SU-DHL-6 (cell line): ENCODE results near the gene HIPK4.
"Not testable (repeated sequence)": the region's sequence is repeated elsewhere in the genome, so short reads cannot be mapped to it uniquely, and the experiment has no call there.

Experiments used
- H2AFZ ChIP-seq: fragments of 200-600 bp; sonication (generic); 2 replicates; pipeline ENCODE4 v1.6.1; 2014; ENCODE audit warnings: low read depth, mild to moderate bottlenecking, moderate library complexity, mixed read lengths, antibody characterized with exemption, low read length; ENCODE audit not compliant: severe bottlenecking
- H3F3A ChIP-seq: fragments of 200-600 bp; shearing (Covaris generic); 2 replicates; pipeline ENCODE4 v1.6.0; 2016; ENCODE audit warnings: antibody characterized with exemption, mild to moderate bottlenecking; ENCODE audit not compliant: insufficient read depth
- H3K27ac ChIP-seq: fragments of 200-600 bp; sonication (generic); 2 replicates; pipeline ENCODE4 v1.5.1; 2016; ENCODE audit warnings: low read depth, mild to moderate bottlenecking, low read length, moderate library complexity, mixed read lengths
- H3K27me3 ChIP-seq: fragments of 200-600 bp; sonication (generic), shearing (Covaris generic); 2 replicates; pipeline ENCODE4 v1.6.0; 2014; ENCODE audit warnings: mild to moderate bottlenecking, low read length
- H3K36me3 ChIP-seq: fragments of 200-600 bp; sonication (generic); 2 replicates; pipeline ENCODE4 v1.6.1; 2014; ENCODE audit warnings: mild to moderate bottlenecking, low read length, mixed read lengths
- H3K4me2 ChIP-seq: fragments of 300-600, 200-600 bp; shearing (Covaris generic), sonication (generic); 2 replicates; pipeline ENCODE4 v1.6.0; 2014; ENCODE audit warnings: low read length, low read depth, mild to moderate bottlenecking; ENCODE audit not compliant: poor library complexity, severe bottlenecking
- H3K4me3 ChIP-seq: fragments of 200-600 bp; sonication (generic); 2 replicates; pipeline ENCODE4 v1.5.1; 2014; ENCODE audit warnings: antibody characterized with exemption, low read length, mild to moderate bottlenecking, mixed read lengths; ENCODE audit not compliant: insufficient read depth, poor library complexity, severe bottlenecking
- H3K79me2 ChIP-seq: fragments of 200-600 bp; sonication (generic); 2 replicates; pipeline ENCODE4 v1.6.1; 2014; ENCODE audit warnings: mild to moderate bottlenecking, low read length, moderate library complexity; ENCODE audit not compliant: insufficient read depth
- H3K9ac ChIP-seq: fragments of 200-600 bp; sonication (generic); 2 replicates; pipeline ENCODE4 v1.7.0; 2014; ENCODE audit warnings: mild to moderate bottlenecking, low read length
- H3K9me2 ChIP-seq: fragments of 200-600 bp; sonication (generic); replicated peaks from 2 replicates; pipeline ENCODE4 v1.6.1; 2014; ENCODE audit warnings: low read length; ENCODE audit not compliant: insufficient read depth
- H3K9me3 ChIP-seq: fragments of 200-600 bp; sonication (generic); 2 replicates; pipeline ENCODE4 v1.6.1; 2014; ENCODE audit warnings: low read length, mixed read lengths; ENCODE audit not compliant: insufficient read depth
- H4K20me1 ChIP-seq: fragments of 200-600 bp; sonication (generic); 2 replicates; pipeline ENCODE4 v1.6.1; 2014; ENCODE audit warnings: low read depth, mild to moderate bottlenecking, antibody characterized with exemption, low read length, moderate library complexity, mixed read lengths
- EZH2phosphoT487 ChIP-seq: fragments of 200-600 bp; sonication (generic), shearing (Covaris generic); conservative IDR thresholded peaks from 2 replicates; pipeline ENCODE4 v1.6.1; 2018; ENCODE audit warnings: mild to moderate bottlenecking, antibody characterized with exemption, low read length, moderate library complexity, mixed read lengths
- TF ChIP-seq, protein P1 (sequence below): fragments of 200-600 bp; sonication (generic); IDR thresholded peaks from one replicate; pipeline ENCODE4 v1.5.1; 2017; ENCODE audit warnings: antibody characterized with exemption, mild to moderate bottlenecking, low read length, moderate library complexity; ENCODE audit not compliant: insufficient read depth, poor library complexity, severe bottlenecking

Gene HIPK4

DNA sequence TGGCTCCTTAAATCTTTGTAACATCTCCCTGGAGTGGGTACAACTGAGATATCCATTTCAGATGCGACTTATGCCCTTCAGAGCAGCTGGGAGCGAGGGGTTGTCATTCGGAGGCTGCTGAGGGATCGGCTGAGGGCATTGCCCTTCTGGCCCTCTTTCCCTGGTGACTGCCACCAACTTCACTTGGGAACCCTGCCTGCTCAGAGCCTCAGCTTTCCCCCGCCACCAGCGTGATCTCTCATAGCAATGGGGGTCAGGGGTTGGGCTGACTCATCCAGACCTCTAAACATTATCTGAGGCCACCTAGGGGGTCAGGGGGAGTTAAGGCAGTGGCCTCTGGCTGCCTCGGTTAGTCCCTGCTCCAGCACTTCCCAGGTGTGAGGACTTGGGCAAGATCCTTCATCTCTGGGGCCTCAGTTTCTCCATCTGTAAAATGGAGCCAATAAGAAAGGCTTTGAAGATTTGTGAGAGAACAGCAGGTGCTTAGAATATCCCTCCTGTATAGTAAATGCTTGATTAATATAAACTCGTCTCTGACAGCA is 22.0 kb upstream of the HIPK4 start:
- no peaks in the 10 kb centered on the region for H3K79me2 ChIP-seq
- H3K9ac ChIP-seq: no peak overlapping the region
- H3K4me3 ChIP-seq: no peak overlapping the region
- no peak for TF ChIP-seq EZH2phosphoT487
- TF ChIP-seq, protein P1, sequence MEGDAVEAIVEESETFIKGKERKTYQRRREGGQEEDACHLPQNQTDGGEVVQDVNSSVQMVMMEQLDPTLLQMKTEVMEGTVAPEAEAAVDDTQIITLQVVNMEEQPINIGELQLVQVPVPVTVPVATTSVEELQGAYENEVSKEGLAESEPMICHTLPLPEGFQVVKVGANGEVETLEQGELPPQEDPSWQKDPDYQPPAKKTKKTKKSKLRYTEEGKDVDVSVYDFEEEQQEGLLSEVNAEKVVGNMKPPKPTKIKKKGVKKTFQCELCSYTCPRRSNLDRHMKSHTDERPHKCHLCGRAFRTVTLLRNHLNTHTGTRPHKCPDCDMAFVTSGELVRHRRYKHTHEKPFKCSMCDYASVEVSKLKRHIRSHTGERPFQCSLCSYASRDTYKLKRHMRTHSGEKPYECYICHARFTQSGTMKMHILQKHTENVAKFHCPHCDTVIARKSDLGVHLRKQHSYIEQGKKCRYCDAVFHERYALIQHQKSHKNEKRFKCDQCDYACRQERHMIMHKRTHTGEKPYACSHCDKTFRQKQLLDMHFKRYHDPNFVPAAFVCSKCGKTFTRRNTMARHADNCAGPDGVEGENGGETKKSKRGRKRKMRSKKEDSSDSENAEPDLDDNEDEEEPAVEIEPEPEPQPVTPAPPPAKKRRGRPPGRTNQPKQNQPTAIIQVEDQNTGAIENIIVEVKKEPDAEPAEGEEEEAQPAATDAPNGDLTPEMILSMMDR: no peak
- no peaks in the 10 kb centered on the region for H3K9me2 ChIP-seq
- H2AFZ ChIP-seq: no peak overlapping the region
- H3K4me2 ChIP-seq: no peak overlapping the region
- no peaks in the 10 kb centered on the region for H3F3A ChIP-seq
- no peaks in the 10 kb centered on the region for H3K27me3 ChIP-seq
- H3K9me3 ChIP-seq: no peaks in the 10 kb centered on the region
- no peaks in the 10 kb centered on the region for H4K20me1 ChIP-seq
- no peak overlapping the region for H3K27ac ChIP-seq
- no peaks in the 10 kb centered on the region for H3K36me3 ChIP-seq

DNA sequence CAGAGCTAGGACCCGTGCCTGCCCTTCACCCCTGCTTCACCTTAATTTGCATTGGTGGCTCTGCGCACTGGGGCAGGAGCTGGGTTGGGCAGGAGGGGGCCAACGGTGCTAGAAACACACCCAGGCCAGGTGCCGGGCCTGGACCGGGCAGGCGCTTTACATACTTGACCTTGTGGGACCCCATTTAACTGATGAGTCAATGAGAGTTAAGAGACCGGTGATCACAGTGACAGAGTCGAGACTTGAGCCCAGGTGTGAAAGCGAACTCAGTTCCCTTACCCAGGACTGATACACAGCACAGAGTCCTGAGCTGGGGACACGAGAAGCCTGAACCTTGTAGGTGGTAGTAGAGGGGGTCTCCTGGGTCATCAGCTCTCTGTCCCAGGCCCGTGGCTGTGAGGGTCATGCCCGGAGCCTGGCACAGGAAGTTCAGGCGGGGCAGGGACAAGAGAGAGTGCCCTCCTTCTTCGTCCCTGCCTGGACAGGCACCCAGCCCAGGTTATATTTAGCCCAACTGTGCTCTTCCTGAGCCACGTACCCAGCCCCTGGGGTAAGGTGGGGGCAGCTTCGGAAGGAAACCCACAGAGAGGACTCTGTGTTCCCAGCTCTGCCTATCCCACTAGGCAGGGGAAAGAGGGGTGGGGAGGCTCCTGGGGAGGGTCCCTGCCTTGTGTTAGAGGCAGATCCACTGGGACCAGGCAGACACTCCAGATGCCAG is 21.3 kb upstream of the HIPK4 start:
- no peaks in the 10 kb centered on the region for H3K27me3 ChIP-seq
- H3K27ac ChIP-seq: no peak overlapping the region
- no peaks in the 10 kb centered on the region for H3K79me2 ChIP-seq
- no peak overlapping the region for H3K4me2 ChIP-seq
- no peak overlapping the region for H3K9ac ChIP-seq
- no peak for TF ChIP-seq EZH2phosphoT487
- TF ChIP-seq, protein P1: no peak
- no peak overlapping the region for H3K4me3 ChIP-seq
- no peaks in the 10 kb centered on the region for H3K9me3 ChIP-seq
- H4K20me1 ChIP-seq: no peaks in the 10 kb centered on the region
- no peaks in the 10 kb centered on the region for H3K9me2 ChIP-seq
- no peaks in the 10 kb centered on the region for H3F3A ChIP-seq
- no peak overlapping the region for H2AFZ ChIP-seq
- no peaks in the 10 kb centered on the region for H3K36me3 ChIP-seq

DNA sequence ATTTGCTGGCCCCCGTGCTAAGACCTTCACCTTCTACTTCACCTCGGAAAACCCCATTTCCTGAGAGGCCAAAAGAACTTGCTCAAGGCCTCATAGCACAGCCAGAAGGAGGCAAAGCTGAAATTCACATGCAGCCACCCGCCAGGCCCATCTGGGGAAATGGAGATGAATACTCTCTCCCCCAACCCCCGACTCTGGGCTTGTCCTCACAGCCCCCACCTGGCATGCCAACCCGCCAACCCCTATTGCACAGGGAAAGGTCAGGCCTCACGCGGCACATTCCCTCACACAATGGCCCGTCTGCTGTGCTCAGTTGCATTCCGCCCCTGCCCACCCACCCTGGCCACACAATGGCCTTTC is 20.0 kb upstream of the HIPK4 start:
- Histone ChIP-seq H3F3A (no peaks in the 10 kb centered on the region), H4K20me1 (no peaks in the 10 kb centered on the region), H3K27me3 (no peaks in the 10 kb centered on the region), H3K4me2 (no peak overlapping the region), H2AFZ (no peak overlapping the region), H3K9me2 (no peaks in the 10 kb centered on the region), H3K27ac (no peak overlapping the region), H3K36me3 (no peaks in the 10 kb centered on the region), H3K4me3 (no peak overlapping the region), H3K9ac (no peak overlapping the region), H3K9me3 (no peaks in the 10 kb centered on the region), H3K79me2 (no peaks in the 10 kb centered on the region)
- TF ChIP-seq, protein P1: no peak
- TF ChIP-seq EZH2phosphoT487: no peak

DNA sequence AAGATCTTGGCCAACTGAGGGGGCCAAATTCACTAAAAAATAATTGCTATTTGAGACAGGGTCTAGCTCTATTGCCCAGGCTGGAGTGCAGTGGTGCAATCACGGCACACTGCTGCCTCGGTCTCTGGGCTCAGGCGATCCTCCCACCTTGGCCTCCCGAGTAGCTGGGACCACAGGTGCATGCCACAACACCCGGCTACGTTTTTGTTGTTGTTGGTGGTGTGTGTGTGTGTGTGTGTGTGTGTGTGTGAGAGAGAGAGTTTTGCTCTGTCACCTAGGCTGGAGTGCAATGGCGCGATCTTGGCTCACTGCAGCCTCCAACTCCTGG is 18.6 kb upstream of the HIPK4 start:
- H3K4me2 ChIP-seq, H3K9me2 ChIP-seq, H3K79me2 ChIP-seq, H3K27ac ChIP-seq, H3K9me3 ChIP-seq, H4K20me1 ChIP-seq, H3K4me3 ChIP-seq, H3K27me3 ChIP-seq, H3K9ac ChIP-seq, H3K36me3 ChIP-seq, H2AFZ ChIP-seq, H3F3A ChIP-seq: not testable (repeated sequence)
